Measurements from ENCODE around the gene USP3.
"Not testable (repeated sequence)": the region's sequence is repeated elsewhere in the genome, so short reads cannot be mapped to it uniquely, and the experiment has no call there.

Gene USP3

DNA sequence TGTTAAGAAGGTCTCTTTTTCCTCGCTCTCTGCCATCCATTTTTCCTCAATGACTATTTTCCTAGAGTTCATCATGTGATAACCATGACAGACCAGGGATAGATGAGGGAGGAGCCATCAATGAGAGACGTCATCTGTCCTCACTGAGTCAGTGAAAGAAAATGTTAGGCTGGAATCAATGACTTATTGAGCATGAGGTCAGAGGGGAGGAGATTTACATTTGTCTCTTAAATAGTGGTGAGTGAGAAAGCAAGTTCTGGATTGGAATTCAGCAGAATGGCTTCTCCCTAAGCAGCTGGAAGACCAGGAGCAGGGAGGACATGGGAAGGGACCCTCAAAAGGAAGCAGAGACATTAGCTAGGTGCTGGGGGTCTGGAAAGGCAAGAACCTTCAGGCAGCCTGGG lies 28.2 kb upstream of the USP3 start:
- no peak for DNase-seq

GRCh38 chr15:63478243-63478642 lies 26.1 kb upstream of the USP3 start:
- no peak for DNase-seq

DNA sequence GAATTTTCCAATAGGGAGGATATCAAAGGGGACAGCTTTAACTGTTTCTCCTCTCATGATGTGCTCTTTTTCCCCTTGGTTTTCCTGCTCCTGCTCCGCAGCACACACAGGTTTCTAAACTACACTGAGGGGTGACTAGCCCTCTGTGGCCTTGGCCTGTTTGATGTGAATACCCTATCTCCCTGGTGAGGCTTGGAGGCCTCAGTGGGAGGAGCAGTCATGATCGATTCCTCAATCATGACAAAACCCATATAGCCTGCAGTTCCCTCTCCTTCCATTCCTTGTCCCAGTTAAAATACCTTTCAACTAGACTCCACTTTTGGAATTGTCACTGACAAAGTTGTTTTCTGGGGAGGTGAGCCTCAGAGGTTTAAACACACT lies 24.0 kb upstream of the USP3 start:
- no peak for DNase-seq

DNA sequence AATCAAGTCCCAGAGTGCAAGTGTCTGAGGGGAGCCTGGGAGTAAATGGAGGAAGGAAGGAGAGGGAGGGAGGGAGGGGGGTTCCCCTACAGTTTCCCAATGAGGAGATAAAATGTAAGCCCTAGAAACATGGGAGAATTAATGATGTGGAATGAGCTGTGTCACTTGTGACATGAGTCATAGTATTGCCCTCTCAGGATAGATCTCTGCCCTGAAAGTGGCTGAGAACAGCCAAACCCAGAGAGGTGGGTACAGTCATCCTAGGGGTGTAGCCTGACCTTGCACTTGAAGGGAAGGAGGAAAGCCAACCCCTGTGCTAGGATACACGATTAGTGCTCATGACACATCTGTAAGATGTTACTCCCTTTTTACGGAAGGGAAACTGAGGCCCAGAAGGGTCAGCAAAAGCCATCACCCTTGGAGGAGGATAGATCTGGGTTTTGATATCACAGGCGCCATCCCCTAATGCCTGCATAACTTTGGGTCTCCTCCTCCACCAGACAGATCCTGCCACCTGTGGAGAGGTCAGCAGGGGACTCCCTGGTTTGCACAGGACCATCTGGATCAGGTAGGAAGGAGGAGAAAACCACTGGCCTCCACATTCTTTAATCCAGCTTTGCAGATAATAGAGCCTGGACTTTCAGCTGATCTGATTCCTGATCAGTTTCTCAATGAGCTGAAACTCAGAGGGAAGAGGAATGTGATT lies 23.1 kb upstream of the USP3 start:
- DNase-seq = no peak

GRCh38 chr15:63482874-63483323 lies 21.5 kb upstream of the USP3 start:
- no peak for DNase-seq

DNA sequence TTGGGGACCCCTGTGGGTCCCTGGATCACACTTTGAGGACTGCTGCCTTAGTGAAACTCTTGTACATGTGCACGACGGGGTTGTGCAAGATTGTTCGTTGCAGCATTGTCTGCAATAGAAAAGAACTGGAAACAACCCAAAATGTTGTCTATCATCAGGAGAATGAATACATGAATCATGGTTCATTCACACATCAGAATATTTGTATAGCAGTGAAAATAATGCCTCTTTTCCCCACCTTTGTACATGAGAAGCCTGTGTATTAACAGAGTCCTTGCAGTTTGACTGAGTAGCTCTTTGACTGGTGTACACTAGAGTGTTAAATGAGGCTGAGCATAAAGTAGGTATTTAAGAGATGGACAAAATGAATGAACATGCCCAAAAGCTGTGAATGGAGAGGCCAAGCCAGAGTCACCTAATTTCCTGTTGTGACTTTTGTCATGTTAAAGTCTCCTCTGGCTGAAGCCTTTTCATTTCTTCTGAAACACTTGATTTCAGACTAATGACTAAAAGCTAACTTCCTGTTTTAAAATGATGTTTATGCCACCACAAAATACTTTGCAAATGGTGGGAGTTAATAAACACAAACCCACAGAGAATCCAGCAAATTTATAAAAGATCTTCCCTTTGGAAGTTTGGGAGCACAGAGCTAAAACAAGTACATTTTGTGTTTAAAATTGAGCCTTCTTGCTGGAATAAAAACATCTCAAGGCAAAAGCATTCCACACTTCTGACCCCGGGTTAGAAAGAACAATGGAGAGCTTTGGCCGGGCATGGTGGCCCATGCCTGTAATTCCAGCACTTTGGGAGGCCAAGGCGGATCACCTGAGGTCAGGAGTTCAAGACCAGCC lies 20.6 kb upstream of the USP3 start:
- DNase-seq = no peak

DNA sequence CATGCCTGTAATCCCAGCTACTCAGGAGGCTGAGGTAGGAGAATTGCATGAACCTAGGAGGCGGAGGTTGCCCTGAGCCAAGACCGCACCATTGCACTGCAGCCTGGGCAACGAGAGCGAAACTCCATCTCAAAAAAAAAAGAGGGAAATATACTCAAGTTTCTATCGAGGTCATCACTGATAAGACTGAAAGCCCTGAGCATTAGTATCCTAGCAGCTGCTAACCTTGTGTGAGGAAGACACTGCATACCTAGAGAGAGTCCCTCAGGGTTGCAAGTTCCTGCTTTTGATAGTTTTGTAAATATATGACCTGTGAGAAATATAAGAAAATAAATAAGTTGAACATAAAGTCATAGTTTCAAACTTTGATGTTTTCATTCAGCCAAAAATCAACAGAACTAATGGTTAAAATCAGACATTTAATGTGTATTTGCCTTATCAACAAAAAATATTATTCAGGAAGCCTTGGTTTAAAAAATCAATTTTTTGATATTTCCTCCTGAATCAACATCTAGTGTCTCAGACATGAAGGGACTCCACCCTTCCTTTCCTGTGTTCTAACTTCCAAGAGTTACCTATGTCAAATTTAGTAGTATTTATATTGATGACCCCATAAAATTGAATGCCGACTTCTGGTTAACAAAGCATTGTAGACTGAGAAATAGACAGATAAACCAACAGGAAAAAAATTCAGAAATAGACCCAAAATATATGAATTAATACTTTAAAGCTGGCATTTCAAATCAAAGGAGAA lies 19.8 kb upstream of the USP3 start:
- DNase-seq = no peak

DNA sequence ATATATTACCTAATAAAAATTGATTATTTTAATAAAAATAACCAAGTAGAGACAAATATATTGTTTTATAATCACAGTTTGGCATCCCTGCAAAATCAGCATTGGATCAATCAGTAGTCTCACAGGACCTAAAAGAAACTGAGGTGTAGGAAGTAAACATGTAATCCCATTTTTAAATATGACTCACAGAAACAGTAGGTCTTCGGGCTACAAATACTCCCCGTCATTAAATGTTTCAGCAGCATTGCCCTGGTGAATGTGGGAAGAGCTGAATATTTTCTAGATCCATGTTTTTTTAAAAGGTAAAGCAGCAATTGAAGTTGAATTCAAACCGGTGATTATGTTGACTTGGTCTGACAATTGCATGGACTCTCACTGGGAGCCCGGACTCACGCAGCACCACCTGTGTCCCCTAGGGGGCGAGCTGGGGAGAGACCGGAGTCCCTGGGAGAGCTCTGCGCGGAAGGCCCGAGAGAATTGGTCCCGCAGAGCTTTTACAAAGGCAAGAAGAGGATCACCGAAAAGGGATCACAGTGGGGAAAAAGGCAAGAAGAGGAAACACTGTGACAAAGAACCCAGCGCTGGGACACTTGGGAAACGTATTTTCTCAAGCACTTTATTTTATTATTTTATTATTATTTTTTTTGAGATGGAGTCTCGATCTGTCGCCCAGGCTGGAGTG lies 17.2 kb upstream of the USP3 start:
- peak; percentile 82 for DNase-seq

GRCh38 chr15:63487758-63488397 lies 16.5 kb upstream of the USP3 start:
- DNase-seq = not testable (repeated sequence)

DNA sequence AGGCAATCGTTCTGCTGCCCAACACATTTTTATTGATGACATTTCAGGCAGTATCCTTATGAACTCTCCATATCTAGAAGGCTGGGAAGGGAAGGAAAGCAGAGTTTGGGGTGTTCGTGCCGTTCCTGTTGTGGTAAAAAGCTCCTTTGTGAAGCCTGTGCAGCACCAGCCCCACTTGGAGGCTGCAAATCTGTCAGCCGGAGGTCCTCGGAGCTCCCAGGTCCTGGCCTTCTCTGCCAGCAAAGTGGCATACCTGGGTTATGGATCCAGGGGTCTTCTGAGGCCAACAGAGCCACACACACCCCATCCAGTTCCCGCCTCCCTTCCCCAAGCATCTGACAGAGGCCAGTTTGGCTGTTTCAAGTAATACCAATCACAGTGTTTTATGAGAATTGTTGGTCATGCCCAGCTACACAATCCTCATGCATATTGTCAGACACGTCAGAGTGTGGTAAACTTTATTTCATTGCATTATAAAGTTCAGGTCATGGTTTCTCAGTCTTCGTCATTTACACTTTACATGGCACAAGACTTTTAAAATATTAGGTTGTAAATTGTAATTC lies 15.9 kb upstream of the USP3 start:
- DNase-seq = no peak

GRCh38 chr15:63489352-63489751 lies 15.0 kb upstream of the USP3 start:
- DNase-seq = no peak

GRCh38 chr15:63490345-63491034 lies 13.9 kb upstream of the USP3 start:
- DNase-seq = no peak

DNA sequence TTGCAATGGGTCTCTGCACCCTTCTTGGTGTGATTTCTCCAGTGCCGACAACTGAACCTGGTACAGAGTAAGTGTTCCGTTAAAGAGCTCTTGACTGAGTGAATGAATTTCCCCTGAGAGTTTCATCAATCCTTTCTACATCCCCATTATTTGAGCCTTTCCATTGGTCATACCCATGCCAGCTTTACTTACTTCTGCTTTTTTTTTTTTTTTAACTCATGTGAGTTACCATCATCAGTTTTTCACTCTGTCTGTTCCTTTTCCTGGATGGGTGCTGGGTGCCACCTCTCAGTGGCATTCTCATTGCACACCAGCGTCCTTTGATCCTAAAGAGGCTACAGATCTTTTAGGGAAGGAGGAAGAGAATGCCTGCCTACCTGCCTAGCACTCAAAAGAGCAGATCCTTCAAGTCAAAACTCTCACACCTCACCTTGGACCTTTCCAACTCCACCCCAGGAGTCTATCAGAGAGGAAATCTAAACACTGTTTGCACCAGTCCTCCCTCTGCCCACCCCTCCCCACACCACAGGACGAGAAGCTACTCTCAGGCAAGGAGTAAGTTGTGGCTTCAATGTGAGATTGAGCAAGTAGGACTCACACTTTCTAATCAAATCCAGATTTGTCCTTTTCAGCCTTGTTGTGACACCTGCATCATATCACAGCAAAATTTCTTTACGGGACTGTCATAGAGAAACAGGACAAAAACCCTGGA lies 13.1 kb upstream of the USP3 start:
- DNase-seq = no peak

DNA sequence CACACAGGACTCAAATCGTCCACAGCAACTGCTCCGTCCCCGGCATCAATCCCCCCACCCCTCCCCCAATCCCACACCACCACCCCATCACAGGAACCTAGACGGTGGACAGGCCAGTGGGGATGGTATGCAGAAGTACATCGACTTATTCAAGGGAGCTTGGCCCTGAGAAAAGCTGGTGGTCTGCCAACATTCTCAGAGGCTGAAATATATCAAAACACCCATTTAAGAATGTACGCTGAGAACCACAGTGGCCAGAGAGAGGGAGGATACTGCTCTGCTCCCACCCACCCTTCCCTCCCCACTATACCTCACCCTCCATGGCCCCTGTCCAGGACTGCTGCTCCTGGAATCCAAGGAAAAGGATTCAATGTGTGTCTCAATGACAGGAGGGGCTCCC lies 12.4 kb upstream of the USP3 start:
- DNase-seq = no peak

GRCh38 chr15:63492541-63493077 lies 11.8 kb upstream of the USP3 start:
- DNase-seq = no peak

GRCh38 chr15:63493436-63493835 lies 11.0 kb upstream of the USP3 start:
- DNase-seq = no peak

DNA sequence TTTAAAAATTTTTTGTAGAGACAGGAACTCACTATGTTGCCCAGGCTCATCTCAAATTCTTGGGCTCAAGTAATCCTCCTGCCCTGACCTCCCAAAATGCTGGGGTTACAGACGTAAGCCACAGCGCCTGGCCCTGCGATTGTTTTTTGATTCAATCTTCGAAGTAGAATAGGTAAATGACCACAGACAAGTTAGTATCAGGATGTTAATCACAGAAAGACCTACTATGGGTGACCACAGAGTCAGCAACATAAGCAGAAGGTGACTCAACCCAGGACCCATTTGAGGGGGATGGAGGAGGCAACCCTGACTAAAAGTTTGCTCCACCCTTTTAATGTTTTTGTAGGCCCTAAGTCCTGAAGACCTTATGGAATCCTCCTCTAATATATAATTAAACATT lies 10.0 kb upstream of the USP3 start:
- DNase-seq = no peak

DNA sequence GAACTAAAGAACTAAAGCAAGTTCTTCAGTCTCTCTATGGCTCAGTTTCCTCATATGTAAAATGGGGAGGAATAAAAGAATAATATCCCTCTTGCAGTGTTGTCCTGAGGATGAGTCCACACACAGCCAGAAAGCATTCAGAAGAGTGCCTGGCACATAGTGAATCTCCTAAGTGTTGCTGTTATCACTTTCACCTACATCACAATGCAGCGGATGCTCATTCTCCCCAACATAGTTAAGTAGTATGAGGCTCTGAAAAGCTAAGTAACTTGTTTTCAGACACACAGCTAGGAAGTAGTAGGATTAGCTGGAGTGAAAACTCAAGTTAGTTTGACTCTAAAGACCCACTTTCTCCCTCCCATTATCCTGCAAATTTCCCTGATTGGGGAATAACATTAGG lies 9.1 kb upstream of the USP3 start:
- no peak for DNase-seq

DNA sequence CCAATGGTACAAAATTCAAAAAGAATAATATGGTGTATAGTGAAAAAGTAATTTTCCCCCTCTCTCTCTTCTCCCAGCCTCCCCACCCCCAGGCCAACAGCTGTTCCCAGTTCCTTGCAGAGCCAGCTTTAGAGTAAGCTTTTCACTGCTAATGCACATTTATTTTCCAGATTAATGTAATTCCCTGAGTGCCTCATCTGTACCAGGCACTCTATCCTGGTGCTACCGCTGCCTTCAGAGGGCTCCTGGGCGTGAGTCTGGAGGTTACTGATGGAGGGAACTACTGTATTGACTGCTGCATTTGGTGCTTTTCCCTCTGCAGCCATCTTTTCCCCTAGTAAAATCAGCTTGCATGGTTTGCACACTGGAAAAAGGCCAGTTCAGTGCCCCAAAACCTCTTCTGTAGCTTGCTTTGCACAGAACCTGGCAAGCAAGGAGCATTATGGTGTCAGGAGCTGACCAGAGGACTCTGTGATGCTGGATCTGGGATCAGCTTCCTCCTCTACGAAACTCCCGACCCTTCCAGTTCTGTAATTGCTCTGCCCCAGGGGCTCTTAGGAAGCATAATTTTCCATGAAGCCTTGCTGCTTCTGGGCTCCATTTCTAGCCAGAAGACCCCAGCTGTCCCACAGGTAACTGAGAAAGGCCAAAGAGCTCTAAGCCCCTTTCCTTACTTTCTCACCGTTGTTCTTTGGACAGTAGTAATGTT lies 8.5 kb upstream of the USP3 start:
- DNase-seq = no peak

Measured in right forelimb (tissue), 1 donor.